ENCODE measurements around the gene KDM2A.

- no peak for TF ChIP-seq POLR2A (IDR thresholded peaks at IDR 0.05)
- TF ChIP-seq CTCF (IDR thresholded peaks at IDR 0.05) = no peak
Observed at GRCh38 chr11:67283481-67283963, 164.5 kb downstream of the KDM2A start.

Data from uterus (tissue), 2 donors.